Measurements from ENCODE around the gene PPP2R5C.

Gene PPP2R5C

DNA sequence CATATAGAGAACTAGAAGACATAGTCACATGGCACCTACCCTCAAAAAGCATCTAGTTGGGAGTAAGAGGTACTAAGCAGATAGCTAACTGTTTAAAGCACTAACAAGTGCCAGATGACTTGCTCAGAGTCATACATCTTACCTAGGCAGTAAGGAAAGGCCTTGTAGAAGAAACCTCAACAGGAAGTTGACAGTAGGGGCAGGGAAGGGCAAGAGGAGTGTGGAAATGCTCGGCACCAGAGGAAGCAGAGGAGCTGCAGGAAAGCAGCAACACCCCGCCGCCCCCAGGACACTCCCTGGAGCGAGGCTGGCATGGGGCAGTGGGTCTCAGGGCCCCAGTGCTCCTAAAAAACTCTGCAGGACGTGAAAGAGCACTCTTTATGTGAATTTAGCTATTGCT is 92.9 kb downstream of the PPP2R5C start:
- no peak overlapping the region for H3K27ac ChIP-seq

DNA sequence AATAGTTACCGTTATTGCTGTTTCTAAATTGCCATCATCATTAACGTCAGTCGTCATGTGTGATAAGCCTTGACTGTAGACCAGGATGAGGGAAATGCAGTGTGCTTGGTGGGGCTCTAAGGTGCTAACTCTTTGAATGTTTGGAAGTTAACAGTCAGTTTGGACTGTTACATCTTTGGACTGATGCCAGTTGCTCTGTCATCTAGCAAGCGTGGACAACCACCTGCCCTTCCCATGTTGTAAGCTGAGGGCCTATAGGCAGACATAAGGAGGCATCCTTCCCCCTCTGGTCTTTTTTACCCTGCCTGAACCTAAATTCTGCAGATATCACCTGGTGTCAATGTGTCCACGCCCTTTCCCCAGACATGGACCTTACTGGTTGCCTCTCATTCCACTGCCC is 94.4 kb downstream of the PPP2R5C start:
- ChIA-PET CTCF (interaction anchor here (1.0 kb wide), 1 partner anchor 85 kb away, joined by 3 read pairs; no protein-coding TSS in a partner anchor), POLR2A (ENCODE audit: low non-redundant PET) (no interaction called here)
- TF ChIP-seq, protein P1, sequence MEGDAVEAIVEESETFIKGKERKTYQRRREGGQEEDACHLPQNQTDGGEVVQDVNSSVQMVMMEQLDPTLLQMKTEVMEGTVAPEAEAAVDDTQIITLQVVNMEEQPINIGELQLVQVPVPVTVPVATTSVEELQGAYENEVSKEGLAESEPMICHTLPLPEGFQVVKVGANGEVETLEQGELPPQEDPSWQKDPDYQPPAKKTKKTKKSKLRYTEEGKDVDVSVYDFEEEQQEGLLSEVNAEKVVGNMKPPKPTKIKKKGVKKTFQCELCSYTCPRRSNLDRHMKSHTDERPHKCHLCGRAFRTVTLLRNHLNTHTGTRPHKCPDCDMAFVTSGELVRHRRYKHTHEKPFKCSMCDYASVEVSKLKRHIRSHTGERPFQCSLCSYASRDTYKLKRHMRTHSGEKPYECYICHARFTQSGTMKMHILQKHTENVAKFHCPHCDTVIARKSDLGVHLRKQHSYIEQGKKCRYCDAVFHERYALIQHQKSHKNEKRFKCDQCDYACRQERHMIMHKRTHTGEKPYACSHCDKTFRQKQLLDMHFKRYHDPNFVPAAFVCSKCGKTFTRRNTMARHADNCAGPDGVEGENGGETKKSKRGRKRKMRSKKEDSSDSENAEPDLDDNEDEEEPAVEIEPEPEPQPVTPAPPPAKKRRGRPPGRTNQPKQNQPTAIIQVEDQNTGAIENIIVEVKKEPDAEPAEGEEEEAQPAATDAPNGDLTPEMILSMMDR (conservative IDR thresholded peaks at IDR 0.05; ENCODE audit: low read depth) = no peak
- no peak for DNase-seq (ENCODE audit: low spot score)
- H3K27ac ChIP-seq = no peak overlapping the region

More for the DNA sequence above, 92.9 kb downstream of the PPP2R5C start:
- POLR2A ChIA-PET (ENCODE audit: low non-redundant PET) = no interaction called here
- TF ChIP-seq, protein P1 (conservative IDR thresholded peaks at IDR 0.05; ENCODE audit: low read depth) = no peak
- CTCF ChIA-PET = interaction anchor here (0.7 kb wide), 1 partner anchor 12 kb away, joined by 3 read pairs; no protein-coding TSS in a partner anchor
- no peak for DNase-seq (ENCODE audit: low spot score)

DNA sequence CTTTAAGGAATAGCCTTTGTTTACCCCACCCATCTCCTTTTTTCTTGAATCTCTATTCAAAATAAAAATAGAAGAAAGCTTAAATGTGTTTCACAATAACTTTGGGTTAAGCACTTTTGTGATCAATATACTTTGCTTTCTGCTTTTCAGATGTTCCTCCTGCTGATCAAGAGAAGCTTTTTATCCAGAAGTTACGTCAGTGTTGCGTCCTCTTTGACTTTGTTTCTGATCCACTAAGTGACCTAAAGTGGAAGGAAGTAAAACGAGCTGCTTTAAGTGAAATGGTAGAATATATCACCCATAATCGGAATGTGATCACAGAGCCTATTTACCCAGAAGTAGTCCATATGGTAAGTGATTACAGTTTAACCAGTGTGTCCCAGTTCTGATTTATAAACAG is 95.0 kb downstream of the PPP2R5C start:
- ChIA-PET CTCF (interaction anchor here (1.0 kb wide), 1 partner anchor 86 kb away, joined by 3 read pairs; no protein-coding TSS in a partner anchor), POLR2A (ENCODE audit: low non-redundant PET) (no interaction called here)
- TF ChIP-seq, protein P1 (conservative IDR thresholded peaks at IDR 0.05; ENCODE audit: low read depth) = no peak
- DNase-seq (ENCODE audit: low spot score) = no peak
- no peak overlapping the region for H3K27ac ChIP-seq

DNA sequence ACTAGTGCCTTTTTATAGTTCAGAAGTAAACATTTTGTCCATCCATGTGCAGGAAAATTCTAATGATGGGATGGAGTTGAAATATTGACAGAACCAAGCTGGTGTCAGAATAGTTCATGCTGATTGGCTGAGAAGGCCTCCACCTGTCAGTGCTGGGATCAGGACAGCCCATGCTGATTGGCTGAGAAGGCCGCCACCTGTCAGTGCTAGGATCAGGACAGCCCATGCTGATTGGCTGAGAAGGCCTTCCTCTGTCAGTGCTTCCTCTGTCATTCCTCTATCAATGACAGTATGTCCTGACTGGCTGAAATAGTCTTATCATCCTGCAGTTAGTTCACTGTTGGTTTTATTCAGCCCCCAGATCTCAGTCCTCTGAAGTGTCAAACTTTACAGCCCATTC is 95.7 kb downstream of the PPP2R5C start:
- no peak overlapping the region for H3K27ac ChIP-seq
- TF ChIP-seq, protein P1 (conservative IDR thresholded peaks at IDR 0.05; ENCODE audit: low read depth) = no peak
- ChIA-PET CTCF (no interaction called here), POLR2A (ENCODE audit: low non-redundant PET) (no interaction called here)
- DNase-seq (ENCODE audit: low spot score) = no peak

DNA sequence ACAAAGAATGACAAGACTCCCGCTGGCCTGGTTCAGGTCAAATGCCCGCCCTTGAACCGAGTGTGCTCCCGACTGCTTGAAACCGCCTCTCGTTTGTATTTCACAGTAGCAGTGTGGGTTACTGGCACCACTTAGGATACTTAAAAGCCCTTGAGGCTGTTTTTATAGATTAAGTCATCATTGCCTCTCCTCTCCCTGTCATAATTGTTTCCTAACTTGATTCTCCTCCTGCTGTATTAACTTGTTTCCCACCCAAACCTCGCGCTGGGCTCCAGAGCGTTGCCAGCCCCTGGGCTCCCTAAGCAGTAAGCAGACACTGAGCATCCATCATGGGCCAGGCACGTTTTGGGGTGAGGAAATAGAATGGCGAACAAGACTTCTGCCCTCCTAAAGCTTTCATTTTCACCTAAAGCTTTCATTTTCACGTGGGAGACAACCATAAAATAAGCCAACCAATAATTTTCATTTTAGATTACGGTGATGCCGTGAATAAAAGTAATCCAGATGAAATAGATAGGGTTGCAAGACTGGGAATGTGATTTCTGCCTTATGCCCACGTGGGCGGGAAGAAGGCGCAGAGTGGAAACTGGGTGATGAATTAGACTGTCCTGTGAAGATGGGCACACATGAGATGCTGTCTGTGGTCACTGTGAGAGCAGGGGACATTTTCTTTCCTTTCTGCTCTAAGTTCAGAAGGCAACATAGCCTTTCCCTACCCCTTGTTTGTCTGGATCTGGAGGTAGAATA is 97.5 kb downstream of the PPP2R5C start:
- H3K27ac ChIP-seq = no peak overlapping the region
- POLR2A ChIA-PET (ENCODE audit: low non-redundant PET) = no interaction called here
- no peak for DNase-seq (ENCODE audit: low spot score)
- TF ChIP-seq, protein P1 (conservative IDR thresholded peaks at IDR 0.05; ENCODE audit: low read depth) = no peak
- CTCF ChIA-PET = interaction anchor here (0.7 kb wide), 1 partner anchor 1920 kb away, joined by 3 read pairs; no protein-coding TSS in a partner anchor

DNA sequence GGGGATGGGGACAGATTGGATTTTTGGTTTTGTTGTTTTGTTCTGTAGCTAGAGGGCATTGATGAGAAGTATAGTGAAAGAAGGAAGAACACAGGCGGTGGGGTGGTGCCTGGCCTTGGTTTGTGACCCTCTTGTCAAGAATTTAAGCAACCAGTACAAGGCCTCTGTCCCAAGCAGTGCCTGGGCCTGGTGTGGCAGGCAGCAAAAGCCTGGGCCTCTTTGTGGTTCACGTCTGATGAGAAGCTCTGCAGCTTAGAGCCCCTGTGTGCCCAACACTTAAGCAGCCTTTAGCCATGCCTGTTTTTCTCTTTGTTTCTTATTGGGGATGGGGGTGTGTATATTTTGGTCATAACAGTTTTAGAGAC is 98.0 kb downstream of the PPP2R5C start:
- DNase-seq (ENCODE audit: low spot score) = no peak
- TF ChIP-seq, protein P1 (conservative IDR thresholded peaks at IDR 0.05; ENCODE audit: low read depth) = no peak
- POLR2A ChIA-PET (ENCODE audit: low non-redundant PET) = no interaction called here
- CTCF ChIA-PET = interaction anchor here (0.7 kb wide), 1 partner anchor 1920 kb away, joined by 3 read pairs; no protein-coding TSS in a partner anchor
- H3K27ac ChIP-seq = no peak overlapping the region
